Panc1 (cell line): ENCODE results near the gene MEIS2.

Experiments
- POLR2AphosphoS5 ChIP-seq: IDR thresholded peaks from 2 replicates; pipeline ENCODE4 v1.6.1; 2012; ENCODE audit warnings: mild to moderate bottlenecking, low read depth, low read length, moderate library complexity
- TF ChIP-seq, protein P1 (sequence below): fragments of 450-650 bp; IDR thresholded peaks from 2 replicates; pipeline ENCODE4 v1.5.1; 2017; ENCODE audit warnings: mild to moderate bottlenecking

DNA sequence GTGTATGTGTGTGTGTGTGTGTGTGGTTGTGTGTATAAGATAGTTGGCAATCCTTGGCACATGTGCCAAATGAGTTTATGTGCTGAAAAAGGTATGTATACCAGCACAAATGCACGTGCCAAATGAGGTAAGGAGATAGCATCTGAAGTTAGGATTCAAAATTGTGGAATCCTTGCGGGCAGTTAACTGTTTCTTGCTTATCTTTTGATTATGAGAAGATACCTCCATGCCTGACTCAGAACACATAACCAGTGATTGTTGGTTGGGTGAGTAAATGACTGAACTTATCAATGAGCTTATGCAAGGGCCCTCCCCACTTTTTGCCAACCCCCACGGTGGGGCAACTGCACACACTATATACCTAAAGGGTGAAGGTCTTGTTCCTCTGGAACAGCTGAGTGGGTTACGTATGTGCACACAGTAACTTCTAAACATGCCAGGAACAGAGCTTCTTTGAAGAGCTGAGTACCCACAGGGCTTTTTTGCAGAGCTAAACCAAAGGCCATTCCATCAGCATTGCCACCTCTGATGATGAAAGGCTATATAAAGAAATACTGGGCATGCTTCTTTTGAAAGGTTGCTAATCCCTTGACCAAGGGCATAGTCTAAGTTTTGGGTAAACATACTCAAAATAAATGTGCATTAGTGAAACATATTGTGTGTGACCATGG lies 60.1 kb downstream of the MEIS2 start:
- TF ChIP-seq, protein P1, sequence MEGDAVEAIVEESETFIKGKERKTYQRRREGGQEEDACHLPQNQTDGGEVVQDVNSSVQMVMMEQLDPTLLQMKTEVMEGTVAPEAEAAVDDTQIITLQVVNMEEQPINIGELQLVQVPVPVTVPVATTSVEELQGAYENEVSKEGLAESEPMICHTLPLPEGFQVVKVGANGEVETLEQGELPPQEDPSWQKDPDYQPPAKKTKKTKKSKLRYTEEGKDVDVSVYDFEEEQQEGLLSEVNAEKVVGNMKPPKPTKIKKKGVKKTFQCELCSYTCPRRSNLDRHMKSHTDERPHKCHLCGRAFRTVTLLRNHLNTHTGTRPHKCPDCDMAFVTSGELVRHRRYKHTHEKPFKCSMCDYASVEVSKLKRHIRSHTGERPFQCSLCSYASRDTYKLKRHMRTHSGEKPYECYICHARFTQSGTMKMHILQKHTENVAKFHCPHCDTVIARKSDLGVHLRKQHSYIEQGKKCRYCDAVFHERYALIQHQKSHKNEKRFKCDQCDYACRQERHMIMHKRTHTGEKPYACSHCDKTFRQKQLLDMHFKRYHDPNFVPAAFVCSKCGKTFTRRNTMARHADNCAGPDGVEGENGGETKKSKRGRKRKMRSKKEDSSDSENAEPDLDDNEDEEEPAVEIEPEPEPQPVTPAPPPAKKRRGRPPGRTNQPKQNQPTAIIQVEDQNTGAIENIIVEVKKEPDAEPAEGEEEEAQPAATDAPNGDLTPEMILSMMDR, result no peak
- TF ChIP-seq POLR2AphosphoS5, result no peak
